Measurements from ENCODE around the gene ZBTB12. TPM values are rescaled to one million over a fixed set of nuclear protein-coding genes. Genes with fewer than 3 reads are reported as not detected.

ZBTB12 gene
- polyA plus RNA-seq, 1 donor (not counting 4 experiments of a cell fraction or from before 2014, with no cell fraction given): 0.64 TPM

- no peak overlapping the region for H3K9ac ChIP-seq (ENCODE audit: control insufficient read depth, extremely low read depth, insufficient read depth, low read length)
- no peaks in the 10 kb centered on the region for H4K20me1 ChIP-seq (ENCODE audit: control insufficient read depth, extremely low read depth, insufficient read depth, low read length)
- no peaks in the 10 kb centered on the region for H3K9me3 ChIP-seq (ENCODE audit: control insufficient read depth, low read depth, low read length)
- no peaks in the 10 kb centered on the region for H3K4me1 ChIP-seq (ENCODE audit: control insufficient read depth, extremely low read depth, insufficient read depth, low read length)
- H3K9me1 ChIP-seq (ENCODE audit: control insufficient read depth, extremely low read depth, insufficient read depth, low read length): no peaks in the 10 kb centered on the region
- no peaks in the 10 kb centered on the region for H3K27me3 ChIP-seq (ENCODE audit: control insufficient read depth, extremely low read depth, insufficient read depth, low read length)
- no peak overlapping the region for H3K4me3 ChIP-seq (ENCODE audit: control insufficient read depth in 2 of 3, extremely low read depth in 1 of 3, insufficient read depth in 2 of 3, low read depth in 1 of 3, low read length in 3 of 3)
- DNase-seq (ENCODE audit: low read depth, low spot score) (no peak), FAIRE-seq (no peak)
- H3K4me2 ChIP-seq (ENCODE audit: control insufficient read depth, extremely low read depth, insufficient read depth, low read depth, low read length): no peak overlapping the region
- dilution Hi-C loops (cut with MboI; ENCODE audit: extremely low pct_ligation_motif_present, low sequenced_read_pairs): no loop called here
- H3K27ac ChIP-seq (ENCODE audit: control insufficient read depth, insufficient read depth, low read length): no peak overlapping the region
- H3K36me3 ChIP-seq (ENCODE audit: control insufficient read depth in 2 of 2, extremely low read depth in 1 of 2, insufficient read depth in 2 of 2, low read length in 2 of 2): no peaks in the 10 kb centered on the region
- TF ChIP-seq EZH2 (IDR thresholded peaks at IDR 0.05; ENCODE audit: low read length) (no peak), CTCF (optimal IDR thresholded peaks at IDR 0.05 in 1 of 3, IDR thresholded peaks at IDR 0.05 in 1 of 3, conservative IDR thresholded peaks at IDR 0.05 in 1 of 3; ENCODE audit: extremely low read depth in 1 of 3, insufficient read depth in 2 of 3, low read length in 3 of 3) (no peak)
- H3K79me2 ChIP-seq (ENCODE audit: control insufficient read depth, insufficient read depth, low read length): no peaks in the 10 kb centered on the region
- no peak overlapping the region for H2AFZ ChIP-seq (ENCODE audit: control insufficient read depth, low read length)
These were observed 17.9 kb upstream of the ZBTB12 start for GRCh38 chr6:31919624-31920303.

- H2AFZ ChIP-seq (ENCODE audit: control insufficient read depth, low read length): no peak overlapping the region
- H3K36me3 ChIP-seq (ENCODE audit: control insufficient read depth in 2 of 2, extremely low read depth in 1 of 2, insufficient read depth in 2 of 2, low read length in 2 of 2): no peaks in the 10 kb centered on the region
- no peaks in the 10 kb centered on the region for H3K27me3 ChIP-seq (ENCODE audit: control insufficient read depth, extremely low read depth, insufficient read depth, low read length)
- H4K20me1 ChIP-seq (ENCODE audit: control insufficient read depth, extremely low read depth, insufficient read depth, low read length): no peaks in the 10 kb centered on the region
- no peak overlapping the region for H3K4me3 ChIP-seq (ENCODE audit: control insufficient read depth in 2 of 3, extremely low read depth in 1 of 3, insufficient read depth in 2 of 3, low read depth in 1 of 3, low read length in 3 of 3)
- H3K9me3 ChIP-seq (ENCODE audit: control insufficient read depth, low read depth, low read length): no peaks in the 10 kb centered on the region
- DNase-seq (ENCODE audit: low read depth, low spot score) (no peak), FAIRE-seq (no peak)
- dilution Hi-C loops (cut with MboI; ENCODE audit: extremely low pct_ligation_motif_present, low sequenced_read_pairs): no loop called here
- H3K9me1 ChIP-seq (ENCODE audit: control insufficient read depth, extremely low read depth, insufficient read depth, low read length): no peaks in the 10 kb centered on the region
- H3K79me2 ChIP-seq (ENCODE audit: control insufficient read depth, insufficient read depth, low read length): no peaks in the 10 kb centered on the region
- H3K27ac ChIP-seq (ENCODE audit: control insufficient read depth, insufficient read depth, low read length): no peak overlapping the region
- no peak overlapping the region for H3K4me2 ChIP-seq (ENCODE audit: control insufficient read depth, extremely low read depth, insufficient read depth, low read depth, low read length)
- H3K4me1 ChIP-seq (ENCODE audit: control insufficient read depth, extremely low read depth, insufficient read depth, low read length): peaks cover 4% of the 10 kb centered on the region
- TF ChIP-seq CTCF (optimal IDR thresholded peaks at IDR 0.05 in 1 of 3, IDR thresholded peaks at IDR 0.05 in 1 of 3, conservative IDR thresholded peaks at IDR 0.05 in 1 of 3; ENCODE audit: extremely low read depth in 1 of 3, insufficient read depth in 2 of 3, low read length in 3 of 3) (no peak), EZH2 (IDR thresholded peaks at IDR 0.05; ENCODE audit: low read length) (no peak)
- H3K9ac ChIP-seq (ENCODE audit: control insufficient read depth, extremely low read depth, insufficient read depth, low read length): no peak overlapping the region
These were observed 16.3 kb upstream of the ZBTB12 start for GRCh38 chr6:31918069-31918720.

All from keratinocyte (primary cell).